Measurements from ENCODE around the gene PROSER2. TPM values are rescaled to one million over a fixed set of nuclear protein-coding genes. Genes with fewer than 3 reads are reported as not detected.

Gene PROSER2
- polyA plus RNA-seq, 2 of the 4 experiments (the other 2 are of a cell fraction): 10.1 to 14.4 TPM

DNA sequence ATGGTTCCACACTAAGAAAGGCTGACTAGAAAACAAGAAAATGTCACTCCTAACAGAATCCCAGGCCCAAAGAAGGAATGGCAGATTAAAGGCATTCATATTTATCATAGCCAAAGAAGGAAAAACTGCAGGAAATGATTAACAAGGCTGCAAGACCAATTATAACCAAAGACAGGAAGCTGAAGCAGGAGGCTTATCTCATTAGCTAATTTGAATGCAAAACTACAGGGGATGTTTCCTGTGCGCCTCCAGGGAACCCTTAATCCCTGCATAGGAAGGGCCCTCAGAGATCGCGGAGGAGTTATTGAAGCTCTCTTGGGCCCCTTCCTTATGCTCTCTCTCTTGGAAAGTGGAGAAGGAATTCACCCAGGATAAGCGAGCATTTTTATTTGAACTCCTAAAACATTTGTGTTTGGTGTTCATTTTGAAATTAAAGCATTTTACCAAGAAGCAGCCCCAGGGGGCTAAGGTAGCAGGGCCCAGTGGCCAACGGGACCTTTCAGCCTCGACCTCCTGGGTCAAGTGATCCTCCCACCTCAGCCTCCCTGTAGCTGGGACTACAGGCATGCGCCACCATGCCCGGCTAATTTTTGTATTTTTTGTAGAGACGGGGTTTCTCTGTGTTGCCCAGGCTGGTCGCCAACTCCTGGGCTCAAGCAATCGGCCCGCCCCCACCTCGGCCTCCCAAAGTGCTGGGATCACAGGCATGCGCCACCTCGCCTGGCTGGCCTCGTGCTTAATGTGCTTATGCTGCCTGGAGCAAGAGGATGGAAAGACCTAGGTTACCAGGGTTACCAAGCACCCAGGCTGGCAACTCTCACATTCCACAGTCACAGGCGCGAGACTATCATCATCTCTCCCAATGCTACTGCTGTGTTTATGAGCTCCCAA lies 24.1 kb upstream of the PROSER2 start:
- ChIA-PET CTCF (interaction anchor here (0.8 to 5.0 kb wide), 7 partner anchors 11 to 204 kb away, joined by 3 to 27 read pairs (median 7); no protein-coding TSS in a partner anchor), POLR2A (no interaction called here)
- WGBS (ENCODE audit: missing lambda C conversion rate): 91% methylated on average over 18 of the region's 18 CpGs
- no peak overlapping the region for H3K4me2 ChIP-seq
- no peak overlapping the region for H3K4me3 ChIP-seq
- FAIRE-seq (no peak), ATAC-seq (no peak), DNase-seq (ENCODE audit: low read depth in 1 of 2, low spot score in 1 of 2) (no peak)
- no peaks in the 10 kb centered on the region for H3K9me3 ChIP-seq
- H3K4me1 ChIP-seq: peaks cover 22% of the 10 kb centered on the region
- TF ChIP-seq POLR2A (IDR thresholded peaks at IDR 0.05; ENCODE audit: low read length) (no peak), CEBPB (IDR thresholded peaks at IDR 0.05) (no peak), FOSL2 (IDR thresholded peaks at IDR 0.05) (no peak), FOSL2 (CRISPR knock-in tag; IDR thresholded peaks at IDR 0.05) (no peak), RFX5 (IDR thresholded peaks at IDR 0.05) (no peak), GATA3 (IDR thresholded peaks at IDR 0.05; ENCODE audit: borderline replicate concordance) (no peak), EP300 (IDR thresholded peaks at IDR 0.05) (no peak), TFCP2L1 (CRISPR knock-in tag; IDR thresholded peaks at IDR 0.05) (no peak), EHMT2 (IDR thresholded peaks at IDR 0.05; ENCODE audit: low read depth) (no peak), NFE2L2 (conservative IDR thresholded peaks at IDR 0.05; ENCODE audit: low read length) (no peak), NR3C1 (IDR thresholded peaks at IDR 0.05) (no peak)
- TF ChIP-seq, protein P1, sequence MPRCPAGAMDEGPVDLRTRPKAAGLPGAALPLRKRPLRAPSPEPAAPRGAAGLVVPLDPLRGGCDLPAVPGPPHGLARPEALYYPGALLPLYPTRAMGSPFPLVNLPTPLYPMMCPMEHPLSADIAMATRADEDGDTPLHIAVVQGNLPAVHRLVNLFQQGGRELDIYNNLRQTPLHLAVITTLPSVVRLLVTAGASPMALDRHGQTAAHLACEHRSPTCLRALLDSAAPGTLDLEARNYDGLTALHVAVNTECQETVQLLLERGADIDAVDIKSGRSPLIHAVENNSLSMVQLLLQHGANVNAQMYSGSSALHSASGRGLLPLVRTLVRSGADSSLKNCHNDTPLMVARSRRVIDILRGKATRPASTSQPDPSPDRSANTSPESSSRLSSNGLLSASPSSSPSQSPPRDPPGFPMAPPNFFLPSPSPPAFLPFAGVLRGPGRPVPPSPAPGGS (IDR thresholded peaks at IDR 0.05): no peak
- H3K27ac ChIP-seq: no peak overlapping the region

DNA sequence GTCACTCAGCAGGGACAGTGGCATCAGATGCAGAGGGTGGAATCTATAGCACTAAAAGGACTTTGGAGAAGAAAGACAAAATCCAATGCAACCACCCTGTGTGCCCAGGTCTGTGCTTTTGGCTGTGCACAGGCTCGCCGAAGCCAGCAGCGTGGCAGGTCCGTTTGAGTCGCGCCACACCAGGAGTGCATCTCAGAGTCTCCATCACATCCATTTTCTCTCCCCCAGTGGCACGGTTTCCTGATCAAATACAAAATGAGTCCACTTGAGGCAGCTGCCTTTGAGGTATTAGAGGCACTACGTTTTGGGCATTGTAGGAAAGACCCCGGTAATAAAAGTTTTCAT lies 23.4 kb upstream of the PROSER2 start:
- 92% methylated on average over 9 of the region's 9 CpGs for WGBS (ENCODE audit: missing lambda C conversion rate)
- no peak for DNase-seq (ENCODE audit: low read depth in 1 of 2, low spot score in 1 of 2)
- no peak overlapping the region for H3K4me2 ChIP-seq
- H3K4me3 ChIP-seq: no peak overlapping the region
- ChIA-PET CTCF (interaction anchor here (0.7 to 5.0 kb wide), 6 partner anchors 11 to 187 kb away, joined by 3 to 27 read pairs (median 6); no protein-coding TSS in a partner anchor), POLR2A (no interaction called here)
- peaks cover 16% of the 10 kb centered on the region for H3K4me1 ChIP-seq
- no peak overlapping the region for H3K27ac ChIP-seq
- no peaks in the 10 kb centered on the region for H3K9me3 ChIP-seq
- no peak for TF ChIP-seq HOXB5 (CRISPR knock-in tag; IDR thresholded peaks at IDR 0.05)
- TF ChIP-seq CBX8 (IDR thresholded peaks at IDR 0.05): no peak
- TF ChIP-seq HOXB13 (CRISPR knock-in tag; IDR thresholded peaks at IDR 0.05; ENCODE audit: low read depth): no peak
- TF ChIP-seq, protein P2, sequence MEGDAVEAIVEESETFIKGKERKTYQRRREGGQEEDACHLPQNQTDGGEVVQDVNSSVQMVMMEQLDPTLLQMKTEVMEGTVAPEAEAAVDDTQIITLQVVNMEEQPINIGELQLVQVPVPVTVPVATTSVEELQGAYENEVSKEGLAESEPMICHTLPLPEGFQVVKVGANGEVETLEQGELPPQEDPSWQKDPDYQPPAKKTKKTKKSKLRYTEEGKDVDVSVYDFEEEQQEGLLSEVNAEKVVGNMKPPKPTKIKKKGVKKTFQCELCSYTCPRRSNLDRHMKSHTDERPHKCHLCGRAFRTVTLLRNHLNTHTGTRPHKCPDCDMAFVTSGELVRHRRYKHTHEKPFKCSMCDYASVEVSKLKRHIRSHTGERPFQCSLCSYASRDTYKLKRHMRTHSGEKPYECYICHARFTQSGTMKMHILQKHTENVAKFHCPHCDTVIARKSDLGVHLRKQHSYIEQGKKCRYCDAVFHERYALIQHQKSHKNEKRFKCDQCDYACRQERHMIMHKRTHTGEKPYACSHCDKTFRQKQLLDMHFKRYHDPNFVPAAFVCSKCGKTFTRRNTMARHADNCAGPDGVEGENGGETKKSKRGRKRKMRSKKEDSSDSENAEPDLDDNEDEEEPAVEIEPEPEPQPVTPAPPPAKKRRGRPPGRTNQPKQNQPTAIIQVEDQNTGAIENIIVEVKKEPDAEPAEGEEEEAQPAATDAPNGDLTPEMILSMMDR (IDR thresholded peaks at IDR 0.05): no peak
- no peak for TF ChIP-seq EHF (CRISPR knock-in tag; IDR thresholded peaks at IDR 0.05)
- TF ChIP-seq, protein P3, sequence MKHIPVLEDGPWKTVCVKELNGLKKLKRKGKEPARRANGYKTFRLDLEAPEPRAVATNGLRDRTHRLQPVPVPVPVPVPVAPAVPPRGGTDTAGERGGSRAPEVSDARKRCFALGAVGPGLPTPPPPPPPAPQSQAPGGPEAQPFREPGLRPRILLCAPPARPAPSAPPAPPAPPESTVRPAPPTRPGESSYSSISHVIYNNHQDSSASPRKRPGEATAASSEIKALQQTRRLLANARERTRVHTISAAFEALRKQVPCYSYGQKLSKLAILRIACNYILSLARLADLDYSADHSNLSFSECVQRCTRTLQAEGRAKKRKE (CRISPR knock-in tag; IDR thresholded peaks at IDR 0.05; ENCODE audit: low read depth): no peak
- FAIRE-seq: no peak
- no peak for ATAC-seq

DNA sequence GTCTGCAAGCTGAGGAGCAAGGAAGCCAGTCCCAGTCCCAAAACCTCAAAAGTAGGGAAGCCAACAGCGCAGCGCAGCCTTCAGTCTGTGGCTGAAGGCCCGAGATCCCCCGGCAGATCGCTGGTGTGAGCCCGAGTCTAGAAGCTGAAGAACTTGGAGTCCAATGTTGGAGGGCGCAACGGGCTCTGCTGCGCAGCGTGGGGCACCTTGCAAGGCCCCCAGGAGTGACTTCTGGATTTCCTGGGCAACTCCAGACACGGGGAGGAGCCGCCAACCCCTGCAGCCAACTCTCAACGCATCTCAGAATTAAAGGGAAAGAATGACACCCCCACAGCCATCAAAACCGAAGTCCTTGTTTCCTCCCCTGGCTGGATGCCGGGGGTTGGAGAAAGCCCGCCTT lies 18.8 kb upstream of the PROSER2 start:
- H3K4me2 ChIP-seq: no peak overlapping the region
- no peak overlapping the region for H3K27ac ChIP-seq
- FAIRE-seq (no peak), DNase-seq (ENCODE audit: low read depth in 1 of 2, low spot score in 1 of 2) (no peak), ATAC-seq (no peak)
- H3K4me1 ChIP-seq: no peaks in the 10 kb centered on the region
- no peaks in the 10 kb centered on the region for H3K9me3 ChIP-seq
- CTCF ChIA-PET: interaction anchor here (1.1 to 10.0 kb wide), 3 partner anchors 9 to 182 kb away, joined by 3 to 57 read pairs (median 5); no protein-coding TSS in a partner anchor
- no peak overlapping the region for H3K4me3 ChIP-seq
- POLR2A ChIA-PET: no interaction called here
- TF ChIP-seq, protein P4, sequence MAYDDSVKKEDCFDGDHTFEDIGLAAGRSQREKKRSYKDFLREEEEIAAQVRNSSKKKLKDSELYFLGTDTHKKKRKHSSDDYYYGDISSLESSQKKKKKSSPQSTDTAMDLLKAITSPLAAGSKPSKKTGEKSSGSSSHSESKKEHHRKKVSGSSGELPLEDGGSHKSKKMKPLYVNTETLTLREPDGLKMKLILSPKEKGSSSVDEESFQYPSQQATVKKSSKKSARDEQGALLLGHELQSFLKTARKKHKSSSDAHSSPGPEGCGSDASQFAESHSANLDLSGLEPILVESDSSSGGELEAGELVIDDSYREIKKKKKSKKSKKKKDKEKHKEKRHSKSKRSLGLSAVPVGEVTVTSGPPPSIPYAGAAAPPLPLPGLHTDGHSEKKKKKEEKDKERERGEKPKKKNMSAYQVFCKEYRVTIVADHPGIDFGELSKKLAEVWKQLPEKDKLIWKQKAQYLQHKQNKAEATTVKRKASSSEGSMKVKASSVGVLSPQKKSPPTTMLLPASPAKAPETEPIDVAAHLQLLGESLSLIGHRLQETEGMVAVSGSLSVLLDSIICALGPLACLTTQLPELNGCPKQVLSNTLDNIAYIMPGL (CRISPR knock-in tag; IDR thresholded peaks at IDR 0.05; ENCODE audit: borderline replicate concordance): no peak
- TF ChIP-seq KDM5A (IDR thresholded peaks at IDR 0.05) (no peak), MYC (IDR thresholded peaks at IDR 0.05; ENCODE audit: borderline replicate concordance, low read length) (no peak), PHF8 (IDR thresholded peaks at IDR 0.05; ENCODE audit: borderline replicate concordance, low read depth) (no peak), JUNB (IDR thresholded peaks at IDR 0.05) (no peak)
- 82% methylated on average over 15 of the region's 16 CpGs for WGBS (ENCODE audit: missing lambda C conversion rate)

Data from A549 (cell line).